Endothelial cell of umbilical vein (primary cell): ENCODE data around the gene ZNFX1. TPM values are rescaled to one million over a fixed set of nuclear protein-coding genes. Genes with fewer than 3 reads are reported as not detected.

ENCODE experiments used
- BruUV-seq: library from RNA; stranded (reverse); fragments of 400-500 nt; replicated peaks from 2 replicates; lab custom pipeline; 2021; lab: Mats Ljungman, UMichigan
- CTCF ChIA-PET: fragments of 300-600, 350-600 bp; sonication (Branson Sonifier 250); formaldehyde crosslinking; loops from one replicate; lab custom pipeline; 2021; ENCODE audit warnings: antibody characterized with exemption, inconsistent platforms; lab: Charles Lee
- POLR2A ChIA-PET: fragments of 300-600, 350-600 bp; sonication (Branson Sonifier 250); formaldehyde crosslinking; loops from one replicate; lab custom pipeline; 2021; ENCODE audit warnings: antibody characterized with exemption, inconsistent platforms; lab: Charles Lee
- DNase-seq: peaks from one replicate; pipeline ENCODE4 v3.0.0-alpha.2; 2011; ENCODE audit warnings: low read depth, low spot score
- FAIRE-seq: peaks from 2 replicates; lab custom pipeline; 2011; peaks lifted over from hg19 to GRCh38; lab: Jason Lieb, UNC
- H2AFZ ChIP-seq: 2 replicates; pipeline ENCODE4 v1.6.0; 2012; ENCODE audit warnings: low read depth, low read length, control low read depth, inconsistent platforms
- H3K27ac ChIP-seq: 2 replicates; pipeline ENCODE4 v1.5.1; 2011; ENCODE audit warnings: low read depth, mild to moderate bottlenecking, control low read depth, low read length, moderate library complexity; ENCODE audit not compliant: insufficient read depth
- H3K27me3 ChIP-seq, 2 experiments: 2 replicates each; pipeline versions ENCODE4 v1.6.0 to v1.6.1; 2011; ENCODE audit warnings: low read length in 2 of 2, mixed read lengths in 1 of 2; ENCODE audit not compliant: control insufficient read depth in 2 of 2, insufficient read depth in 2 of 2
- H3K36me3 ChIP-seq, 2 experiments: 2 replicates in 1 of 2; 3 replicates in 1 of 2; pipeline ENCODE4 v1.5.1; 2011; ENCODE audit warnings: low read length in 2 of 2, mild to moderate bottlenecking in 1 of 2, moderate library complexity in 1 of 2; ENCODE audit not compliant: control insufficient read depth in 2 of 2, insufficient read depth in 2 of 2; ENCODE audit errors: extremely low read depth in 1 of 2
- H3K4me1 ChIP-seq: 3 replicates; pipeline ENCODE4 v1.5.1; 2011; ENCODE audit warnings: mild to moderate bottlenecking, low read length; ENCODE audit not compliant: control insufficient read depth, insufficient read depth; ENCODE audit errors: extremely low read depth
- H3K4me2 ChIP-seq: 2 replicates; pipeline ENCODE4 v1.6.1; 2011; ENCODE audit warnings: low read length, control low read depth, mixed read lengths; ENCODE audit not compliant: insufficient read depth
- H3K4me3 ChIP-seq, 3 experiments: fragments of 200-600 bp in 1 of 3; sonication (generic), shearing (Covaris generic) in 1 of 3; replicated peaks in 1 of 3; 2 replicates each; pipeline ENCODE4 v1.5.1; 2011 to 2016; ENCODE audit warnings: control low read depth in 3 of 3, low read length in 3 of 3, mild to moderate bottlenecking in 2 of 3, inconsistent platforms in 1 of 3, low read depth in 1 of 3, moderate library complexity in 1 of 3; ENCODE audit not compliant: insufficient read depth in 1 of 3
- H3K79me2 ChIP-seq: 2 replicates; pipeline ENCODE4 v1.6.0; 2012; ENCODE audit warnings: low read length, inconsistent platforms; ENCODE audit not compliant: control insufficient read depth, insufficient read depth
- H3K9ac ChIP-seq: replicated peaks from 2 replicates; pipeline ENCODE3; 2011; ENCODE audit warnings: low read length, control low read depth; ENCODE audit not compliant: insufficient read depth; ENCODE audit errors: extremely low read depth
- H3K9me1 ChIP-seq: replicated peaks from 3 replicates; pipeline ENCODE4 v1.6.0; 2011; ENCODE audit warnings: mild to moderate bottlenecking, low read length; ENCODE audit not compliant: control insufficient read depth, insufficient read depth; ENCODE audit errors: extremely low read depth
- H3K9me3 ChIP-seq: replicated peaks from 2 replicates; pipeline ENCODE4 v1.5.1; 2012; ENCODE audit warnings: low read length, inconsistent platforms; ENCODE audit not compliant: control insufficient read depth, insufficient read depth
- H4K20me1 ChIP-seq: replicated peaks from 2 replicates; pipeline ENCODE3; 2011; ENCODE audit warnings: mild to moderate bottlenecking, low read length; ENCODE audit not compliant: control insufficient read depth, insufficient read depth; ENCODE audit errors: extremely low read depth
- CTCF ChIP-seq, 2 donors: IDR thresholded peaks; 1 replicate in 1 of 2; 2 replicates in 1 of 2; pipeline ENCODE4 v1.5.1; 2011; ENCODE audit warnings: low read length in 2 of 2, mild to moderate bottlenecking in 2 of 2, moderate library complexity in 2 of 2, control low read depth in 1 of 2, inconsistent platforms in 1 of 2, low read depth in 1 of 2; ENCODE audit not compliant: insufficient read depth in 1 of 2; ENCODE audit errors: extremely low read depth in 1 of 2
- EZH2 ChIP-seq: IDR thresholded peaks from 2 replicates; pipeline ENCODE4 v1.6.1; 2012; ENCODE audit warnings: borderline replicate concordance, low read depth, mild to moderate bottlenecking, moderate library complexity, low read length, inconsistent platforms; ENCODE audit not compliant: severe bottlenecking
- FOS ChIP-seq: IDR thresholded peaks from 2 replicates; pipeline ENCODE4 v1.6.1; 2011; ENCODE audit warnings: mild to moderate bottlenecking, low read length, moderate library complexity, borderline replicate concordance; ENCODE audit not compliant: insufficient read depth
- JUN ChIP-seq: IDR thresholded peaks from 2 replicates; pipeline ENCODE4 v1.6.1; 2011; ENCODE audit warnings: borderline replicate concordance, low read depth; ENCODE audit not compliant: insufficient read length, insufficient read depth
- MAX ChIP-seq: IDR thresholded peaks from 2 replicates; pipeline ENCODE4 v1.6.1; 2011; ENCODE audit not compliant: insufficient read depth, insufficient read length
- MYC ChIP-seq: IDR thresholded peaks from one replicate; pipeline ENCODE4 v1.6.1; 2011; ENCODE audit warnings: mild to moderate bottlenecking, low read depth, low read length
- POLR2A ChIP-seq: IDR thresholded peaks from 2 replicates; pipeline ENCODE4 v1.6.1; 2012; ENCODE audit warnings: low read depth, mild to moderate bottlenecking, control low read depth, low read length
- POLR2AphosphoS5 ChIP-seq: IDR thresholded peaks from 2 replicates; pipeline ENCODE4 v1.6.1; 2012; ENCODE audit warnings: low read depth, mild to moderate bottlenecking, control low read depth, low read length, moderate library complexity; ENCODE audit not compliant: insufficient read depth
- dilution Hi-C: fragments of 300-500 bp; cut with MboI; formaldehyde crosslinking; loops from one replicate; pipeline ENCODE4 v1.15.0; 2019; ENCODE audit warnings: low sequenced_read_pairs; ENCODE audit not compliant: extremely low pct_ligation_motif_present
- intact Hi-C: fragments of 100-400 bp; cut with micrococcal nuclease; formaldehyde crosslinking; loops from one replicate; pipeline ENCODE4 v1.10.0; 2022
- polyA plus RNA-seq, 4 experiments: library from polyadenylated mRNA; depleted of rRNA in 3 of 4; stranded (reverse) in 3 of 4; unstranded in 1 of 4; fragments of >200 nt; gene quantifications; 2 replicates each; pipeline versions ENCODE4 v1.2.1 to v1.2.3, GENCODE V29; 2011 to 2012; ENCODE audit warnings: missing spikeins in 1 of 4
- total RNA-seq: library from RNA; stranded (reverse); gene quantifications from 2 replicates; pipeline ENCODE4 v1.2.3, GENCODE V29; 2021

Gene ZNFX1
- total and polyA plus RNA-seq, 2 donors (not counting 3 experiments of a cell fraction or from before 2014, with no cell fraction given) = 8.3 to 27.9 TPM

GRCh38 chr20:49228676-49229075 lies 49.2 kb downstream of the ZNFX1 start:
- Histone ChIP-seq H3K27ac (no peak overlapping the region), H3K79me2 (no peaks in the 10 kb centered on the region), H3K9me3 (no peaks in the 10 kb centered on the region), H3K4me1 (no peaks in the 10 kb centered on the region), H3K9ac (no peak overlapping the region), H3K4me3 (no peak overlapping the region), H3K9me1 (no peaks in the 10 kb centered on the region), H3K36me3 (peaks cover 6 to 40% of the 10 kb centered on the region in 2 experiments), H3K4me2 (no peak overlapping the region), H2AFZ (no peak overlapping the region), H4K20me1 (no peaks in the 10 kb centered on the region), H3K27me3 (no peaks in the 10 kb centered on the region)
- intact Hi-C loops = no loop called here
- ChIA-PET CTCF (interaction anchor here (1.2 kb wide), 1 partner anchor 18 kb away, joined by 3 read pairs; no protein-coding TSS in a partner anchor), POLR2A (no interaction called here)
- no peak for FAIRE-seq
- dilution Hi-C loops = loop anchor here (10.0 kb wide), 1 partner anchor 94 kb away; no protein-coding TSS in a partner anchor
- no peak for TF ChIP-seq CTCF (IDR thresholded peaks at IDR 0.05; ENCODE audit: extremely low read depth in 1 of 2, insufficient read depth in 1 of 2, low read depth in 1 of 2, low read length in 2 of 2)
- no TSS peak for BruUV-seq
- DNase-seq = no peak

- FAIRE-seq (no peak), DNase-seq (no peak)
- Histone ChIP-seq H3K27me3 (no peaks in the 10 kb centered on the region), H4K20me1 (no peaks in the 10 kb centered on the region), H3K27ac (no peak overlapping the region), H3K79me2 (peaks cover 3% of the 10 kb centered on the region), H3K4me2 (no peak overlapping the region), H3K9me3 (no peaks in the 10 kb centered on the region), H3K4me3 (no peak overlapping the region), H3K36me3 (peaks cover 6 to 46% of the 10 kb centered on the region in 2 experiments), H2AFZ (no peak overlapping the region), H3K9ac (no peak overlapping the region), H3K9me1 (no peaks in the 10 kb centered on the region), H3K4me1 (no peaks in the 10 kb centered on the region)
- intact Hi-C loops (no loop called here), dilution Hi-C loops (loop anchor here (10.0 kb wide), 1 partner anchor 91 kb away; no protein-coding TSS in a partner anchor)
- CTCF ChIA-PET = interaction anchor here (0.6 kb wide), 1 partner anchor 21 kb away, joined by 3 read pairs; no protein-coding TSS in a partner anchor
- no peak for TF ChIP-seq JUN
- no peak for TF ChIP-seq FOS
- TF ChIP-seq MYC = no peak
- no peak for TF ChIP-seq EZH2
- TF ChIP-seq POLR2AphosphoS5 = no peak
- no peak for TF ChIP-seq CTCF (IDR thresholded peaks at IDR 0.05; ENCODE audit: extremely low read depth in 1 of 2, insufficient read depth in 1 of 2, low read depth in 1 of 2, low read length in 2 of 2)
- TF ChIP-seq MAX = no peak
- TF ChIP-seq POLR2A = no peak
- no TSS peak for BruUV-seq
- POLR2A ChIA-PET = no interaction called here
Measured at GRCh38 chr20:49225896-49226295, 52.0 kb downstream of the ZNFX1 start.
